Right renal cortex interstitium (tissue), 3 donors: ENCODE results near the gene MAP4K5. TPM values are rescaled to one million over a fixed set of nuclear protein-coding genes. Genes with fewer than 3 reads are reported as not detected.
"Not testable (repeated sequence)": the region's sequence is repeated elsewhere in the genome, so short reads cannot be mapped to it uniquely, and the experiment has no call there.

Source experiments
- DNase-seq, 3 donors: peaks; one replicate each; pipeline ENCODE4 v3.0.0-alpha.2; 2013; ENCODE audit warnings: low read depth in 3 of 3, low spot score in 2 of 3
- polyA plus RNA-seq, 3 donors: library from polyadenylated mRNA; unstranded; fragments of 120-200 nt; gene quantifications; one replicate each; pipeline ENCODE4 v1.2.1, GENCODE V29; 2013; ENCODE audit not compliant: insufficient read length in 3 of 3

Gene MAP4K5
- 10 to 100 TPM; 47.5 to 52.0 (median 50.6) TPM for polyA plus RNA-seq

DNA sequence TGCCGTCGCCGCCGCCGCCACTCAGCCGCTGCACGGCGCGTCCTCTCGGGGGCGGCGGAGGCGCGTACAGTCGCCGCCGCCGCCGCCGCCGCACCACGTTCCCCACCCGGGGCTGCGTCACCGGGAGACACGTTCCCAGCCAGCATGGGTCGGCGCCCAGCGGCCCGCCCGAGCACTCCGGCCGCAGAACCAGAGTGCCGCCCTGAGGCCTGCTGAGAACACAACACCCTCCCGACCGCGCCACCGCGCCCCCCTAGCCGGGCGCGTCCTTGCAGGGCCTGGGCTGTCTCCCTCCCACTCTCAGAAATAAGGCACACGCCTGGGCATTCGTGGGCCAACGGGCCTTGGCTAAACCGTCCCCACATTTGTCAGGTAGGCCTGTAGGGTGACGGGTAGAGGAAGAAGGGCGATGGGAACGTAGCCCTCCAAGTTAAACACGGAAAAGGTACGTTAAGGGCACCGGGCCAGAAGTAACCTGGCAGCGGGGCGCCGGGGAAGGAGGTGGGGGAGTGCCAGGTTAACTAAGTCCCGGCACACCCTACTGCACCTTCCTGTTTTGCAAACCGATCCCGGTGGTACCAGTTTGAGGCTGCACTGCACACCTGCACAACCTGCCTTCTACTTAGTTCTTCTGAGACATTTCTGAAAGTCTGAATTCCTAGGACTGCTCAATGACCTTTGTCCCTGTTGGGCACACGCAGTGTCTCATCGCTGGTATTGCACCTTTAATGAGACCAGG is at the start of gene MAP4K5:
MAP4K5 (minus strand) TSS at position 68 of the 739 bp plus-strand sequence. CDS start 520 bp downstream, outside the sequence.
- peak in 2 of 3 donors; percentile 79 to 83 for DNase-seq

- no peak for DNase-seq
Measured at GRCh38 chr14:50578433-50578832, 46.1 kb upstream of the MAP4K5 start.

GRCh38 chr14:50577982-50578381 is 45.6 kb upstream of the MAP4K5 start:
- no peak for DNase-seq

DNA sequence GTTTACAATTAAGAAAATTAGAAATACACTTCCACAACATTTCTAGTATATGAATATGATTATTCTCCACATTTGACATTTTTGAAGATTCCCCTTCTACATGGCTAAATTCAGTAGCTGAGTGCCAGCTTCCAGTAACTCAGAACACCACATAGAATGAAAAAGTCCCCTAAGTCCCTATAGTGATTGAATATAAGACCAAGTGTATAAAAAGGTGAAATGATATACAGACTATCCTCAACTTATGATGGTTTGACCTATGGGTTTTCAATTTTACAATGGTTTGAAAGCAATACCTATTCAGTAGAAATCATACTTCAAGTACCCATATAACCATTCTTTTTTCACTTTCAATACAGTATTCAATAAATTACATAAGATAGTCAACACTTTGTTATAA is 43.4 kb upstream of the MAP4K5 start:
- no peak for DNase-seq

DNA sequence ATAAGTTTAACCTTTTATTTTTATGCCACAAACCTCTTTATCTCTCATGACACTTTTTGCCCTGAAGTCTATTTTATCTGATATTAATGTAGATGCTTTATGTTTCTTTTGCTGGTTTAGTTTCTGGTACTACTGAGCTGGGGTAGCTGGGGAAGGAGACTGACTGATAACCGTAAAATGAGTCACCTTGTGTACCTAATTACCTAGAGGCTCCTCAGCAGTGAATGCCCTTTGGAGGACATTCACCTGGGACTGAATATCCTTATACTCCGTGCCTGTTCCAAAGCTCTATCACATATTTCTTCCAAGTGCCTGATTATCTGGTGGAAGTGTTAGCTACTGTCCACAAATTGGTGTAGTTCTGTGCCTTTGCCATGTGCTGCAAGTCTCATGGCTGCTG is 41.5 kb upstream of the MAP4K5 start:
- DNase-seq: no peak

GRCh38 chr14:50569714-50570274 is 37.4 kb upstream of the MAP4K5 start:
- no peak for DNase-seq

- DNase-seq: no peak
Measured at GRCh38 chr14:50562841-50563240, 30.5 kb upstream of the MAP4K5 start.

DNA sequence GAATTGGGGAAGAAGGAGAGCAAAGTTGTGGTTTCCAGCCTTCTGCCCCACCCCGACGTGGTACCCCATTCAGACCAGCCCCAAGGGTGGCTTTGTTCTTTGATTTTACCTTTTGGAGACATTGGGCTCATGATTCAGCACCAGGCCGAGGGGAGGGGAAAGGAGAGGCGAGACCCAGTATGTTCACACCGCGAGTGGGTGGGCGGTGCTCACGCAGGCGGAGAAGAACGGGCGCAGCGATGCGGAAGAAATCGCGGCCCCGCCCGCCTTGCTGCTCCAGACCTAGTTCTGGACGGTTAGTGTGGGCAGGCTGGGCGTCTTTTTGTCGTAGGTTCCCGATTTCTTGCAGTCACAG is 28.5 kb upstream of the MAP4K5 start:
- peak; percentile 18 to 21 (median 21) for DNase-seq

DNA sequence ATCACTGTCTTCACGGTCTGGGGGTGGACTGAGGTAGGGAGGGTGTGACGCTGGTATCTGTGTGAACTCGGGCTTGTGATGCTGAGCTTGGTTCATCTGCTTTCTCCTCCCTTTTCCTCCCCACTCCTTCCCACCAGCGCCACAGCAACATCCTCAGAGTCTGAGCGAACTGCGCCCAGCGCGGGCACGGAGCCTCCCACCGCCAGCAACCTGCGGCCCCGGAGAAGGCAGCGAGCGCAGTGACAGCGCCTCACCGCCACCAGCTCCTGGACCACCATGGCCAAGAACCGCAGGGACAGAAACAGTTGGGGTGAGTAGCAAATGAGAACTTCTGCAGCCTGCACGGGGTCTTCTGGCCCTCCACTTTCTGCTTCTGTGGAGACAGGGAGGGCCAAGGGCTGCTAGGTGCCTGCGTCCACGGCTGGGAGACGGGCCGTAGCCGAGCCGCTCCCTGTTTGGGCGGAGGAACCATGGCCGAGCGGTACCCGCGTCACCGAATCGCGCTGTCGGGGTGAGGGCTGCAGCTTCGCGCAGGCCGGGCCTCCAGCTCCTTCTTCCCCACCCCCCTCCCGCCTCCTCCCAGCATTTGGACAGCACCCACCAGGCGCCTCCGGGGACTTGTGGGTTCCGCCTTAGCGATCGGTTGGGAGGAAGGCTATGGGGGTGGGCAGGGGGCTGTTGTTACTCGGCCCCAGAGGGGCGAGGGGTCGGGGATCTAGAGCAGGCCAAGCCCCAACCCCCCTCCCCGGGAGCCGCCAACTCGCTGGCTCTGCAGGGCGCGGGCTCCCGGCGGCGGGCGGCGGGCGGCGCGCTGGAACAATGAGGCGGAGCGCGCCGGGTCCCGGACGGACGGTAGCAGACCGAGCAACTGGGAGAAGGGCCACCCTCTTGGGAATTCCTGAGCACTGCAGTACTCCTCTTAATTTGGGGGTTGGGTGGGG is 27.9 kb upstream of the MAP4K5 start, which contains the start of gene ATL1:
ATL1 (plus strand) TSS at position 156 of the 941 bp plus-strand sequence; CDS start at position 277, 121 bp downstream.
- DNase-seq: peak; percentile 59 to 71 (median 61)

- not testable (repeated sequence) for DNase-seq
Measured at GRCh38 chr14:50552796-50553195, 20.4 kb upstream of the MAP4K5 start.

DNA sequence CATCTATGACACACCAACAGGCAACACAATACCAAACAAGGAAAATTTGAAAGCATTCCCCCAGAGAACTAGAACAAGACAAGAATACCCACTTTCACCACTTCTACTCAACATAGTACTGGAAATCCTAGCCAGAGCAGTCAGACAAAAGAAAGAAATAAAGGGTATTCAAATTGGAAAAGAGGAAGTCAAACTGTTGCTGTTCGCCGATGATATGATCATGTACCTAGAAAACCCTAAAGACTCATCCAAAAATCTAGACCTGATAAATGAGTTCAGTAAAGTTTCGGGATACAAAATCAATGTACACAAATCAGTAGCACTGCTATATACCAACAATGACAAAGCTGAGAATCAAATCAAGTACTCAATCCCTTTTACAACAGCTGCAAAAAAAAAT is 19.5 kb upstream of the MAP4K5 start:
- DNase-seq: no peak

GRCh38 chr14:50550294-50550693 is 17.9 kb upstream of the MAP4K5 start:
- DNase-seq: no peak

DNA sequence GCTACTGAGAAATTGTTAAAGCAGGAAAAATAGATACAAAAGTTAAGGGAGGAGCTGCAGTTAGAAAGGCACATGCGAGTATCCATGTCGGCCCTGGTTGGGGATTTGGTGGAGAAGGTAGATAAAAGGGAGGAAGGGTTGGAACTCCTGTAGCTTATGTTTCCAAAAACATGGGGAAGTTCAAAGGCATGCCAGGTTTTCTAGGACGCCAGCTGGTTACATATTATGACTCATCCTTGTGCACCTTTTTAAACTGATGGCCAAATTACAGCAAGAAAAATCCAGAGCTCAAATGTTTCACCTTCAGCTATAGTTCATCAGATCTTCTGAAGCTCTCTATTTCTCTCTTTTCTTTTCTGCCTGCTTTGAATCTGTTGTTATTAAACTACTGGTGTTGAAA is 13.2 kb upstream of the MAP4K5 start:
- no peak for DNase-seq

GRCh38 chr14:50544911-50545310 is 12.5 kb upstream of the MAP4K5 start:
- DNase-seq: no peak

- DNase-seq: no peak
Measured at GRCh38 chr14:50542941-50543418, 10.6 kb upstream of the MAP4K5 start.

- DNase-seq: no peak
Measured at GRCh38 chr14:50541159-50541567, 8.8 kb upstream of the MAP4K5 start.

GRCh38 chr14:50539051-50539450 is 6.7 kb upstream of the MAP4K5 start:
- DNase-seq: no peak

- not testable (repeated sequence) for DNase-seq
Measured at GRCh38 chr14:50538034-50538433, 5.7 kb upstream of the MAP4K5 start.

DNA sequence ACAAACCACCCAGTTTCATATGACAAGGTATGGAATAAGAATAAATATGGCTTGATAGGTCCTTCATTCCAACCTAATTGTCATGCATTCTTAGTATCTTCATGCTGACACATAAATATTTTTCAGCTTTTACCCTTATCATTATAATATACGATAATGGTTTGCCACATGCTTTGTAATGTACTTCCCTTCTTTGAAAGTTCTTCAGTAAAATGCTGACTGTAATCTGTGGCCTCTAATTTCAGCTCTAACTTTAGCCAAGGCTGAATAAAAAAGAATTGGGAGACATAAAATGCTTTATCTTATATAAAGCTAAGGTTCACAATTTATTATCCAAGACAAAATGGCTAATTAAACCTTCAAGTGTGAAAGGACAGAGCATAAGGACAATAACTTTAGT is 2.6 kb upstream of the MAP4K5 start:
- no peak for DNase-seq

- DNase-seq: no peak
Measured at GRCh38 chr14:50534416-50534815, 2.0 kb upstream of the MAP4K5 start.

DNA sequence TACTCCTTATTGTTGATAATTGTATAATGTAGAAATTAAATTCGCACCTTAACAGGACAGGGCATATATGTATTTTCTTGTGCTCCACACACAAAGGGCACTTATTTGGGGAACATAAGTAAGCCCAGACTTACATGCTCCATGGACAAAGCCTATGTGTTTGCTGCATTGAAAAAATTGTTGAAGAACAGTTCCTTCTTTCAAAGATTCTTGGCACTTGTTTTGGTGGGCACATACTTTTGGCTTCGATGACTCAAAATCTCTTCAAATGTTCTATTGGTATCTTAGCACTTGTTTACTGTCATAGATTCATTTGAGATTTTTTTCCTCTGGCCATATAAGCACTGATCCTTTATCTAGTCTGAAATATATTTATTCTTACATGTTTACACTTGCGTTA is 1.4 kb upstream of the MAP4K5 start:
- DNase-seq: no peak
